Colonic mucosa (tissue), 4 donors: Measurements from ENCODE around the gene PRAC1. TPM values are rescaled to one million over a fixed set of nuclear protein-coding genes. Genes with fewer than 3 reads are reported as not detected.

Experiments
- DNase-seq: peaks from one replicate; pipeline ENCODE4 v3.0.0-alpha.2; 2020
- H3K27ac ChIP-seq: fragments of 200-600 bp; one replicate; pipeline ENCODE4 v1.8.0; 2021
- H3K27me3 ChIP-seq: fragments of 200-600 bp; one replicate; pipeline ENCODE4 v1.8.0; 2021
- H3K36me3 ChIP-seq: fragments of 200-600 bp; one replicate; pipeline ENCODE4 v1.8.0; 2021
- H3K4me1 ChIP-seq: fragments of 200-600 bp; one replicate; pipeline ENCODE4 v1.8.0; 2021; ENCODE audit warnings: mild to moderate bottlenecking
- H3K4me3 ChIP-seq: fragments of 200-600 bp; one replicate; pipeline ENCODE4 v1.8.0; 2021
- H3K9ac ChIP-seq, 2 donors: one replicate each; pipeline ENCODE4 v1.7.0; 2013; ENCODE audit warnings: control low read depth in 2 of 2, low read depth in 2 of 2, low read length in 2 of 2
- H3K9me3 ChIP-seq: fragments of 200-600 bp; one replicate; pipeline ENCODE4 v1.8.0; 2021
- intact Hi-C: fragments of 100-400 bp; cut with DNase I; formaldehyde crosslinking; loops from one replicate; pipeline ENCODE4 v1.14.1; 2022
- total RNA-seq, 2 donors: library from RNA; stranded (reverse); fragmentation: NEBNext Ultra II Directional in 1 of 2; extraction: Animal tissue kit (Norgen Biotek cat#: 25700) in 1 of 2; gene quantifications; one replicate each; pipeline ENCODE4 v1.2.1, GENCODE V29; 2021
- TF ChIP-seq, protein P1 (sequence below): fragments of 200-600 bp; IDR thresholded peaks from one replicate; pipeline ENCODE4 v1.8.0; 2022; ENCODE audit warnings: antibody characterized with exemption, mild to moderate bottlenecking
- donor health status: healthy.
- donor health status: DM: no; HTN: no; CAD: no.
- donor health status: DM: no; HTN: no; CAD: no.

The PRAC1 gene
- total RNA-seq, 2 donors from 2014 or later, result 237 to 328 TPM

DNA sequence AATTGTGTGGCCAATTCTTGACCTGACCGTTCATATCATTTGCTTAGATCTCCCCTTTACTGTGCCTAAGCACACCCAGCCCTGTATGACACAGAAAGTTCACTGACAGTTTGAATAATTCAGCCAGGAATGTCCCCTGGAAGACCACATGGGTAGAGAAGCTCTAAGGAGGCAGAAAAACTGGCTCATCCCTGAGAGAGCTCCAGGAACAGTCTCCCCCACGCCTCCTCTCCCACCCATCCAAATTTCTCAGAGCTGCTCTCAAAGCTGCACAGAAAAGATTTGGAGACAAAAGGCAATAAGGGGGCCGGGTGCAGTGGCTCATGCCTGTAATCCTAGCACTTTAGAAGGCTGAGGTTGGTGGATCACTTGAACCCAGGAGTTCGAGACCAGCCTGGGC lies 11.2 kb downstream of the PRAC1 start:
- TF ChIP-seq, protein P1, sequence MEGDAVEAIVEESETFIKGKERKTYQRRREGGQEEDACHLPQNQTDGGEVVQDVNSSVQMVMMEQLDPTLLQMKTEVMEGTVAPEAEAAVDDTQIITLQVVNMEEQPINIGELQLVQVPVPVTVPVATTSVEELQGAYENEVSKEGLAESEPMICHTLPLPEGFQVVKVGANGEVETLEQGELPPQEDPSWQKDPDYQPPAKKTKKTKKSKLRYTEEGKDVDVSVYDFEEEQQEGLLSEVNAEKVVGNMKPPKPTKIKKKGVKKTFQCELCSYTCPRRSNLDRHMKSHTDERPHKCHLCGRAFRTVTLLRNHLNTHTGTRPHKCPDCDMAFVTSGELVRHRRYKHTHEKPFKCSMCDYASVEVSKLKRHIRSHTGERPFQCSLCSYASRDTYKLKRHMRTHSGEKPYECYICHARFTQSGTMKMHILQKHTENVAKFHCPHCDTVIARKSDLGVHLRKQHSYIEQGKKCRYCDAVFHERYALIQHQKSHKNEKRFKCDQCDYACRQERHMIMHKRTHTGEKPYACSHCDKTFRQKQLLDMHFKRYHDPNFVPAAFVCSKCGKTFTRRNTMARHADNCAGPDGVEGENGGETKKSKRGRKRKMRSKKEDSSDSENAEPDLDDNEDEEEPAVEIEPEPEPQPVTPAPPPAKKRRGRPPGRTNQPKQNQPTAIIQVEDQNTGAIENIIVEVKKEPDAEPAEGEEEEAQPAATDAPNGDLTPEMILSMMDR, result no peak
- intact Hi-C loops, result no loop called here
- peaks cover 3% of the 10 kb centered on the region for H3K27me3 ChIP-seq
- H3K27ac ChIP-seq, result no peak overlapping the region
- no peaks in the 10 kb centered on the region for H3K9me3 ChIP-seq
- H3K36me3 ChIP-seq, result no peaks in the 10 kb centered on the region
- no peak overlapping the region for H3K9ac ChIP-seq
- H3K4me3 ChIP-seq, result no peak overlapping the region
- H3K4me1 ChIP-seq, result no peaks in the 10 kb centered on the region
- DNase-seq, result no peak

DNA sequence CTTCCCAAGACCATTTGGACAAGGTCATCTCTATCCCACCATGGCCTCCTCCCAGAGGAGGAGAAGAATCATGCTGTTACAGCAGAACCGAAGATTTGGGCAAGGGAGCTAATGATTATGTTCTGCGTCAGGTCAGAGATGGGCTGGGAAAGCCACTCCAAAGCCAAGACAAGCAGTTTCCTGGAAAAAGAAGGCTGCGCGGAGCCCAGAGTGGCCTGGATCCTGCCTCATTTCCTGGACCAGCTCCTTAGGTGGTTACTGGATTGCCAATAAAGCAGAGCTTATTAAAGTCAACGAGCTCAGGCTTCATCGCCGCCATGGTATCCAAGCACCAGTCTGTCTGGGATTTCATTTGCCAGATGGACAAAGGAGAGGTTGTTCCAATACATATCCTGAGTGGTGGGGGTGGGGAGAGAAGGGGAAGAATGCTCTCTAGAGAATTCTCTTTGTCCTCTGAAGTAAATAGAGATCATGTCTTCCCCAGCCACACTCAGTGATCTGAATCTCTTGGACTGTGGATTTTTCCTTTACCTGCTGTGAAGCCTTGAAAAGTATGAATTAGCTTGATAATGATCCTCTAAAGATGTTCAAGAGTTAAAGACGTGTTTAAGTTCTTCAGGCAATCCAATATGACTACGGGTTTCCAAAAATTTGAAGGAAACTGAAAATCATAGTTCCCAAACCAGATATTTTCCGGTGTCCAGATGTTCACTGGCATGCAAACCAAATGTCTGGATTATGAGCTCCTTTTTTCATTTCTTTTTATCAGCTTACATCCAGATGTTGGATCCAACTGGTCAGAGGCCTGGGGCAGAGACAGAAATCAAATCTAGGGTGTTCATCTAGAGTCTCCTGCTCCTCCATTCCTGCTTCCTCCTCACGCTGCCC lies 17.7 kb downstream of the PRAC1 start:
- Histone ChIP-seq H3K9me3 (no peaks in the 10 kb centered on the region), H3K36me3 (no peaks in the 10 kb centered on the region), H3K9ac (no peak overlapping the region), H3K27ac (no peak overlapping the region), H3K4me1 (no peaks in the 10 kb centered on the region), H3K4me3 (no peak overlapping the region), H3K27me3 (no peaks in the 10 kb centered on the region)
- no peak for DNase-seq
- intact Hi-C loops, result no loop called here
- TF ChIP-seq, protein P1, result no peak

DNA sequence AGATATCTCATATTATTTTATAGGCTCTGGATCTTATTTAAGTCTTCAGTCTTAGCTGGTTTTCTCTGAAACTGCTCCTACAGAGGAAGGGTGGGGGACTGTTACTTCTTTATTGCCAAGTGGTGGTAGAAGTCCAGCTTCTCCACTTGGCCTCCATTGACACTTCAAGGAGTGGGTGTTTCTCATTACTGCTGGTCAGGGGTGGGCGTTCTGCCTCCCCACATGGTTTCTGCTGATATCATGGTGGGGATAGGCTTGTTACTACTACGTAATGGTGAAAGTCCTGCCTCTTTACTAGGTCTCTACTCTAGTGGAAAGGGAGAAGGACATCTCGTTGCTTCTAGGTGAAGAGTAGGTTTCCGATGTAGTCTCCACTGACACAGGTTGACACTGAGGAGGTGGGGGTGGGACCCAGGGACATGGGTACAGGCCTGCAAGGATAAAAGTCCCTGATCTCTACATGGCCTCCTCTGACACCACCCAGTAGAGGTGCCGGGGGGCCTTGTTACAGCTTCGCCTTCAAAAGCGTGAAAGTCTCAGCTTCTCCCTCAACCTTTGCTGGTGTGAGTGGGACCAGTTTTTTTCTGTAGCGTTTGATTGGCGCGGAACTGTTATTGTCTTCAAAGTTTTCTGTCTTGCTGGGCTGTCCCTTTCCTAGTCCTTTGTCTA lies 20.3 kb downstream of the PRAC1 start:
- Histone ChIP-seq H3K9ac (no peak overlapping the region), H3K4me3 (no peak overlapping the region), H3K9me3 (no peaks in the 10 kb centered on the region), H3K27me3 (no peaks in the 10 kb centered on the region), H3K4me1 (no peaks in the 10 kb centered on the region), H3K36me3 (no peaks in the 10 kb centered on the region), H3K27ac (no peak overlapping the region)
- intact Hi-C loops, result no loop called here
- no peak for DNase-seq
- TF ChIP-seq, protein P1, result no peak

DNA sequence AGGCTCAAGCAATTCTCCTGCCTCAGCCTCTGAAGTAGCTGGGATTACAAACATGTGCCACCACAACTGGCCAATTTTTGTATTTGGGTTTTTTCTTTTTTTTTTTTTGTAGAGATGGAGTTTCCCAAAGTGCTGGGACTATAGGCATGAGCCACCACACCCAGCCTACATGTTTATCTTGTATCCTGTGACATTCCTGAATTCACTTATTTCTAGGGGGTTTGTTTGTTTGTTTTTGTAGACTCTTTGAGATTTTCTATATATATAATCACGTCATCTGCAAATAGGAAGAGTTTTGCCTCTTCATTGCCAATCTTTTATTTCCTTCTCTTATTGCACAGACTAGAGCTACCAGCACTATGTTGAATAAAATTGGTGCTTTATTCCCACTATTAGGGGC lies 29.1 kb downstream of the PRAC1 start:
- intact Hi-C loops, result no loop called here

DNA sequence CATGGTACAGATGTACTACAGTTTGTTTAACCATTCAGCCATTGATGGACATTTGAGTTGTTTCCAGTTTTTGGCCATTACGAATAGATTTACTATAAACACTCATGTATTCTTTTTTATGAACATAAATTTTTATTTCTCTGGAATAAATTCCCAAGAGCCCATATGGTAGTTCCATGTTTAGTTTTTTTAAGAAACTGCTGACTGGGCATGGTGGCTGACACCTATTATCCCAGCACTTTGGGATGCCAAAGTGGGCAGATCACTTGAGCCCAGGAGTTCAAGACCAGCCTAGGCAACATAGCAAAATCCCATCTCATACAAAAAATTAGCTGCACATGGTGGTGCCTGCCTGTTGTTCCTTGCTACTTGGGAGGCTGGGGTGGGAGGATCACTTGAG lies 30.3 kb downstream of the PRAC1 start:
- TF ChIP-seq, protein P1, result no peak
- no peak for DNase-seq
- Histone ChIP-seq H3K9ac (no peak overlapping the region), H3K4me3 (no peak overlapping the region), H3K27ac (no peak overlapping the region), H3K36me3 (no peaks in the 10 kb centered on the region), H3K9me3 (no peaks in the 10 kb centered on the region), H3K4me1 (no peaks in the 10 kb centered on the region), H3K27me3 (no peaks in the 10 kb centered on the region)
- intact Hi-C loops, result no loop called here

More for the DNA sequence above, 29.1 kb downstream of the PRAC1 start:
- TF ChIP-seq, protein P1, result no peak
- Histone ChIP-seq H3K27me3 (no peaks in the 10 kb centered on the region), H3K9ac (no peak overlapping the region), H3K27ac (no peak overlapping the region), H3K36me3 (no peaks in the 10 kb centered on the region), H3K9me3 (no peaks in the 10 kb centered on the region), H3K4me3 (no peak overlapping the region), H3K4me1 (no peaks in the 10 kb centered on the region)
- DNase-seq, result no peak
